ENCODE data around the gene DLL3.

GRCh38 chr19:39492788-39493187 is 6.0 kb upstream of the DLL3 start:
- no peak for TF ChIP-seq CTCF (conservative IDR thresholded peaks at IDR 0.05)
- TF ChIP-seq EZH2 (IDR thresholded peaks at IDR 0.05; ENCODE audit: low read depth), result no peak

Data from PC-9 (cell line).